K562 (cell line): ENCODE results near the gene MAML1. TPM values are rescaled to one million over a fixed set of nuclear protein-coding genes. Genes with fewer than 3 reads are reported as not detected.

Experiments used
- ARID1B ChIP-seq: fragments of 450-650 bp; IDR thresholded peaks from 2 replicates; pipeline ENCODE4 v1.6.1; 2016; ENCODE audit warnings: antibody characterized with exemption, mild to moderate bottlenecking, inconsistent platforms
- BRD9 ChIP-seq: fragments of 450-650 bp; IDR thresholded peaks from 2 replicates; pipeline ENCODE4 v1.6.1; 2018; ENCODE audit warnings: low read depth; ENCODE audit not compliant: partially characterized antibody
- EP400 ChIP-seq: fragments of 450-650 bp; IDR thresholded peaks from 2 replicates; pipeline ENCODE4 v1.6.1; 2017; ENCODE audit warnings: antibody characterized with exemption, mild to moderate bottlenecking, moderate library complexity
- FOXA3 ChIP-seq, 2 experiments: fragments of 450-650 bp in 1 of 2; sonication (generic) in 1 of 2; formaldehyde crosslinking; IDR thresholded peaks in 1 of 2; conservative IDR thresholded peaks in 1 of 2; 2 replicates each; pipeline versions ENCODE4 v1.4.0 to v1.8.0; 2020 to 2022; ENCODE audit warnings: mild to moderate bottlenecking in 2 of 2, missing genetic modification reagents in 1 of 2
- FOXM1 ChIP-seq, 2 experiments: fragments of 450-650 bp in 1 of 2; sonication (generic) in 1 of 2; formaldehyde crosslinking in 1 of 2; IDR thresholded peaks; 2 replicates each; pipeline versions ENCODE4 v1.6.1 to v1.9.0; 2017 to 2022; ENCODE audit warnings: low read depth in 2 of 2, mild to moderate bottlenecking in 2 of 2, missing genetic modification reagents in 1 of 2, moderate library complexity in 1 of 2
- GATAD2A ChIP-seq: fragments of 450-650 bp; IDR thresholded peaks from 2 replicates; pipeline ENCODE4 v1.6.1; 2017
- HNRNPH1 ChIP-seq: fragments of 200-400 bp; formaldehyde crosslinking; optimal IDR thresholded peaks from 2 replicates; pipeline ENCODE3; 2017; ENCODE audit warnings: low read depth, mild to moderate bottlenecking, low read length, moderate library complexity
- HNRNPUL1 ChIP-seq: fragments of 200-400 bp; formaldehyde crosslinking; IDR thresholded peaks from 2 replicates; pipeline ENCODE4 v1.6.1; 2017; ENCODE audit warnings: low read length
- HSF4 ChIP-seq: fragments of 250-450 bp; sonication (Bioruptor Pico); IDR thresholded peaks from 2 replicates; pipeline ENCODE4 v2.1.2; 2022; ENCODE audit warnings: mild to moderate bottlenecking, moderate library complexity, borderline replicate concordance
- KDM2B ChIP-seq: fragments of 250-450 bp; sonication (Bioruptor Pico); IDR thresholded peaks from 2 replicates; pipeline ENCODE4 v1.8.0; 2021; ENCODE audit warnings: mild to moderate bottlenecking, moderate library complexity
- KLF16 ChIP-seq: IDR thresholded peaks from 2 replicates; pipeline ENCODE4 v1.6.1; 2016; ENCODE audit warnings: antibody characterized with exemption
- MBD2 ChIP-seq: sonication (generic); IDR thresholded peaks from 2 replicates; pipeline ENCODE4 v1.6.1; 2016; ENCODE audit warnings: low read depth, borderline replicate concordance
- MTA3 ChIP-seq: fragments of 450-650 bp; formaldehyde crosslinking; IDR thresholded peaks from 2 replicates; pipeline ENCODE4 v1.6.1; 2017; ENCODE audit warnings: mild to moderate bottlenecking, borderline replicate concordance
- NCOA1 ChIP-seq: fragments of 450-650 bp; IDR thresholded peaks from 2 replicates; pipeline ENCODE4 v1.6.1; 2016; ENCODE audit warnings: low read depth
- NCOA4 ChIP-seq: fragments of 450-650 bp; IDR thresholded peaks from 2 replicates; pipeline ENCODE4 v1.6.1; 2018; ENCODE audit warnings: mild to moderate bottlenecking; ENCODE audit not compliant: partially characterized antibody
- NFE2L1 ChIP-seq: fragments of 450-650 bp; IDR thresholded peaks from 2 replicates; pipeline ENCODE4 v1.6.1; 2016; ENCODE audit warnings: missing genetic modification characterization, low read depth, mild to moderate bottlenecking, missing compliant biosample characterization, moderate library complexity, borderline replicate concordance
- RUNX1 ChIP-seq: sonication (generic); IDR thresholded peaks from 2 replicates; pipeline ENCODE4 v1.6.1; 2016; ENCODE audit warnings: antibody characterized with exemption, low read depth
- SIN3B ChIP-seq: fragments of 450-650 bp; IDR thresholded peaks from 2 replicates; pipeline ENCODE4 v1.6.1; 2017; ENCODE audit warnings: low read depth, mild to moderate bottlenecking, moderate library complexity
- TCFL5 ChIP-seq: fragments of 250-450 bp; sonication (Bioruptor Pico); conservative IDR thresholded peaks from 2 replicates; pipeline ENCODE4 v1.6.1; 2021; ENCODE audit warnings: mild to moderate bottlenecking, moderate library complexity, matching md5 sums
- XRCC4 ChIP-seq: IDR thresholded peaks from one replicate; pipeline ENCODE4 v1.6.1; 2011; ENCODE audit not compliant: insufficient read depth, insufficient read length; ENCODE audit errors: extremely low read depth
- ZEB2 ChIP-seq: fragments of 450-650 bp; IDR thresholded peaks from 2 replicates; pipeline ENCODE4 v1.6.1; 2016
- ZNF197 ChIP-seq: fragments of 200-800 bp; sonication (Bioruptor generic); IDR thresholded peaks from 2 replicates; pipeline ENCODE4 v1.6.1; 2016; ENCODE audit warnings: low read depth, missing genetic modification characterization, missing compliant biosample characterization
- ZNF311 ChIP-seq: fragments of 250-450 bp; sonication (Bioruptor Pico); IDR thresholded peaks from 2 replicates; pipeline ENCODE4 v1.4.0; 2020; ENCODE audit warnings: mild to moderate bottlenecking, moderate library complexity
- ZNF766 ChIP-seq: fragments of 200-800 bp; sonication (Bioruptor generic); conservative IDR thresholded peaks from 2 replicates; pipeline ENCODE4 v1.6.1; 2016; ENCODE audit warnings: missing genetic modification characterization, missing compliant biosample characterization
- ZNF780A ChIP-seq: fragments of 250-450 bp; sonication (Bioruptor Pico); IDR thresholded peaks from 2 replicates; pipeline ENCODE4 v1.5.0; 2021; ENCODE audit warnings: mild to moderate bottlenecking
- ZSCAN29 ChIP-seq: fragments of 450-650 bp; IDR thresholded peaks from 2 replicates; pipeline ENCODE4 v1.6.1; 2017
- polyA plus RNA-seq, 8 experiments: library from polyadenylated mRNA; depleted of rRNA in 4 of 8; stranded (reverse) in 5 of 8; unstranded in 3 of 8; fragments of >200 nt; fragmentation: Nextera tagmentation in 2 of 8; fragmentation: Illumina TruSeq in 1 of 8; extraction: Ambion mirVana in 2 of 8; extraction: Trizol in 1 of 8; gene quantifications; 2 replicates each; pipeline versions ENCODE4 v1.2.1 to v1.2.3, GENCODE V29; 2011 to 2014; ENCODE audit warnings: inconsistent platforms in 1 of 8, missing spikeins in 1 of 8
- total RNA-seq, 7 experiments: library from RNA; depleted of rRNA in 6 of 7; stranded (reverse); fragments of >200 nt in 6 of 7; fragmentation: Illumina TruSeq in 2 of 7; extraction: Trizol in 2 of 7; gene quantifications; 2 replicates each; pipeline versions ENCODE4 v1.2.1 to v1.2.3, GENCODE V29; 2011 to 2021; ENCODE audit warnings: low replicate concordance in 1 of 7
- TF ChIP-seq, protein P1 (sequence below): sonication (generic); formaldehyde crosslinking; IDR thresholded peaks from 2 replicates; pipeline ENCODE4 v1.8.0; 2022; ENCODE audit warnings: mild to moderate bottlenecking, missing genetic modification reagents
- TF ChIP-seq, protein P2 (sequence below): sonication (generic); formaldehyde crosslinking; IDR thresholded peaks from 2 replicates; pipeline ENCODE4 v1.9.0; 2022; ENCODE audit warnings: mild to moderate bottlenecking, missing genetic modification reagents
- TF ChIP-seq, protein P3 (sequence below): fragments of 250-450 bp; sonication (Bioruptor Pico); IDR thresholded peaks from 2 replicates; pipeline ENCODE4 v1.4.0; 2020; ENCODE audit warnings: mild to moderate bottlenecking

Gene MAML1
- total and polyA plus RNA-seq, 9 of the 15 experiments (the other 6 are each of a cell fraction or from before 2014, with no cell fraction given) = 0.32 to 18.4 (median 7.0) TPM

DNA sequence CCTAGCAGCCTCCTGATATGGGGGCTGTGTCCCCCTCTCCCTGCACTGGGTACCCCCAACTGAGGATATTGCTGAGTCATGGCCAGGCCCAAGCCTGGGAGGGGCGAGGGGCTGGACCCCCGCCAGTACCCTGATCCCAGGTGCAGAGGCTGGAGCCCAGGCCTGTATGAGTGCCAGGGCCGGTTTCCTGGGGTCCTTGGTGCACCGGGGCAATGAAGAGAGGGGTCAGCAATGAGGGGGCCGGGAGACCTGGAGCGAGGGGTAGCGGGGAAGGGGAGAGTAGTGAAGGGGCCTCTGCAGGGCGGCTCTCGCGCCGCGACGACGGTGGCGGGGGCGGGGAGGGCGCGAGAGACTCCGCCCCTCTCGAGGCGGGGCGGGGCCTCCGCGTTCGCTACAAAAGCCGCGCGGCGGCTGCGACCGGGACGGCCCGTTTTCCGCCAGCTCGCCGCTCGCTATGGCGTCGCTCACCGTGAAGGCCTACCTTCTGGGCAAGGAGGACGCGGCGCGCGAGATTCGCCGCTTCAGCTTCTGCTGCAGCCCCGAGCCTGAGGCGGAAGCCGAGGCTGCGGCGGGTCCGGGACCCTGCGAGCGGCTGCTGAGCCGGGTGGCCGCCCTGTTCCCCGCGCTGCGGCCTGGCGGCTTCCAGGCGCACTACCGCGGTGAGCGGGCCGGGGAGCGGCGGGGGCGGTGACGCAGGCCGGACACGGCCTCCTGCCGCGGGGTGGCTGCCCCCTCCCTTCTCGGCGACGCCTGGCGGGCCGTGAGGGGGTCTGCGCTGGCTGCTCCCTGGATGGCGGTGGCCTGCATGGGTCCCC lies 88.1 kb downstream of the MAML1 start, which contains the start of gene SQSTM1 (continued):
- TF ChIP-seq NFE2L1 (peak; percentile 94), HSF4 (CRISPR knock-in tag) (0 out of 2 replicates have a peak, but pooled peaks have one; percentile 59), HNRNPH1 (no peak), BRD9 (peak; percentile 85), RUNX1 (no peak), ZEB2 (no peak), NCOA1 (no peak), GATAD2A (peak; percentile 97), MTA3 (peak; percentile 97), KDM2B (CRISPR knock-in tag) (0 out of 2 replicates have a peak, but pooled peaks have one; percentile 32), FOXM1 (IDR thresholded peaks at IDR 0.05; ENCODE audit: low read depth) (peak; percentile 40; the same call in 1 of the 2 replicates), FOXM1 (CRISPR knock-in tag; IDR thresholded peaks at IDR 0.05; ENCODE audit: low read depth) (peak; percentile 94), FOXA3 (CRISPR knock-in tag; conservative IDR thresholded peaks at IDR 0.05 in 1 of 2, IDR thresholded peaks at IDR 0.05 in 1 of 2) (no peak), XRCC4 (no peak), HNRNPUL1 (no peak), ZNF197 (CRISPR knock-in tag) (no peak), TCFL5 (CRISPR knock-in tag) (no peak), ZNF766 (CRISPR knock-in tag) (peak; percentile 53; the same call in 1 of the 2 replicates), EP400 (peak; percentile 81), ARID1B (peak; percentile 74), KLF16 (no peak), SIN3B (peak; percentile 76), ZSCAN29 (0 out of 2 replicates have a peak, but pooled peaks have one; percentile 19), NCOA4 (no peak), ZNF780A (CRISPR knock-in tag) (no peak; the same call in 1 of the 2 replicates), ZNF311 (CRISPR knock-in tag) (peak; percentile 75; the same call in 1 of the 2 replicates), MBD2 (peak; percentile 54; the same call in 1 of the 2 replicates)
- TF ChIP-seq, protein P1, sequence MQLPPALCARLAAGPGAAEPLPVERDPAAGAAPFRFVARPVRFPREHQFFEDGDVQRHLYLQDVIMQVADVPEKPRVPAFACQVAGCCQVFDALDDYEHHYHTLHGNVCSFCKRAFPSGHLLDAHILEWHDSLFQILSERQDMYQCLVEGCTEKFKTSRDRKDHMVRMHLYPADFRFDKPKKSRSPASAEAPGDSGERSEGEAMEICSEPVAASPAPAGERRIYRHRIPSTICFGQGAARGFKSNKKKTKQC (CRISPR knock-in tag) = peak; percentile 21
- TF ChIP-seq, protein P2, sequence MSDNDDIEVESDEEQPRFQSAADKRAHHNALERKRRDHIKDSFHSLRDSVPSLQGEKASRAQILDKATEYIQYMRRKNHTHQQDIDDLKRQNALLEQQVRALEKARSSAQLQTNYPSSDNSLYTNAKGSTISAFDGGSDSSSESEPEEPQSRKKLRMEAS (CRISPR knock-in tag) = peak; percentile 62
- TF ChIP-seq, protein P3, sequence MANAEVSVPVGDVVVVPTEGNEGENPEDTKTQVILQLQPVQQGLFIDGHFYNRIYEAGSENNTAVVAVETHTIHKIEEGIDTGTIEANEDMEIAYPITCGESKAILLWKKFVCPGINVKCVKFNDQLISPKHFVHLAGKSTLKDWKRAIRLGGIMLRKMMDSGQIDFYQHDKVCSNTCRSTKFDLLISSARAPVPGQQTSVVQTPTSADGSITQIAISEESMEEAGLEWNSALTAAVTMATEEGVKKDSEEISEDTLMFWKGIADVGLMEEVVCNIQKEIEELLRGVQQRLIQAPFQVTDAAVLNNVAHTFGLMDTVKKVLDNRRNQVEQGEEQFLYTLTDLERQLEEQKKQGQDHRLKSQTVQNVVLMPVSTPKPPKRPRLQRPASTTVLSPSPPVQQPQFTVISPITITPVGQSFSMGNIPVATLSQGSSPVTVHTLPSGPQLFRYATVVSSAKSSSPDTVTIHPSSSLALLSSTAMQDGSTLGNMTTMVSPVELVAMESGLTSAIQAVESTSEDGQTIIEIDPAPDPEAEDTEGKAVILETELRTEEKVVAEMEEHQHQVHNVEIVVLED (CRISPR knock-in tag) = no peak
